ENCODE data around the gene DUOX1.

DUOX1 gene

GRCh38 chr15:45164914-45165313 is 35.1 kb downstream of the DUOX1 start:
- no peaks in the 10 kb centered on the region for H4K20me1 ChIP-seq (ENCODE audit: insufficient read depth, low read length, poor library complexity, severe bottlenecking)
- no peak overlapping the region for H3K4me3 ChIP-seq (ENCODE audit: low read length, poor library complexity, severe bottlenecking)
- H3K79me2 ChIP-seq (ENCODE audit: insufficient read depth, low read length): peaks cover 15% of the 10 kb centered on the region
- peaks cover 27% of the 10 kb centered on the region for H3K4me1 ChIP-seq (ENCODE audit: insufficient read depth, low read length, poor library complexity, severe bottlenecking)
- no peaks in the 10 kb centered on the region for H3K9me2 ChIP-seq (replicated peaks; ENCODE audit: low read depth, low read length)
- no peak for TF ChIP-seq CTCF (conservative IDR thresholded peaks at IDR 0.05; ENCODE audit: low read length)
- no peak for TF ChIP-seq EZH2phosphoT487 (IDR thresholded peaks at IDR 0.05; ENCODE audit: borderline replicate concordance)
- no peak overlapping the region for H2AFZ ChIP-seq (ENCODE audit: low read length)
- no peaks in the 10 kb centered on the region for H3K27me3 ChIP-seq (ENCODE audit: insufficient read depth, low read length, poor library complexity, severe bottlenecking)
- no peaks in the 10 kb centered on the region; the same call in 1 of the 2 replicates for H3K36me3 ChIP-seq (ENCODE audit: insufficient read depth, low read length)
- peak overlapping the region; percentile 98 for H3K9ac ChIP-seq (ENCODE audit: low read depth, low read length, poor library complexity, severe bottlenecking)
- H3F3A ChIP-seq (ENCODE audit: low read depth): no peaks in the 10 kb centered on the region
- H3K4me2 ChIP-seq (ENCODE audit: low read depth, low read length, poor library complexity, severe bottlenecking): peak overlapping the region; percentile 89
- no peaks in the 10 kb centered on the region for H3K9me3 ChIP-seq (ENCODE audit: insufficient read depth, low read depth, low read length)

- H3F3A ChIP-seq (ENCODE audit: low read depth): no peaks in the 10 kb centered on the region
- no peaks in the 10 kb centered on the region for H3K9me3 ChIP-seq (ENCODE audit: insufficient read depth, low read depth, low read length)
- peak overlapping the region; percentile 89 for H3K4me2 ChIP-seq (ENCODE audit: low read depth, low read length, poor library complexity, severe bottlenecking)
- no peaks in the 10 kb centered on the region for H3K27me3 ChIP-seq (ENCODE audit: insufficient read depth, low read length, poor library complexity, severe bottlenecking)
- no peaks in the 10 kb centered on the region; the same call in 1 of the 2 replicates for H3K36me3 ChIP-seq (ENCODE audit: insufficient read depth, low read length)
- H4K20me1 ChIP-seq (ENCODE audit: insufficient read depth, low read length, poor library complexity, severe bottlenecking): no peaks in the 10 kb centered on the region
- TF ChIP-seq EZH2phosphoT487 (IDR thresholded peaks at IDR 0.05; ENCODE audit: borderline replicate concordance) (no peak), CTCF (conservative IDR thresholded peaks at IDR 0.05; ENCODE audit: low read length) (no peak)
- no peak overlapping the region for H2AFZ ChIP-seq (ENCODE audit: low read length)
- no peaks in the 10 kb centered on the region for H3K9me2 ChIP-seq (replicated peaks; ENCODE audit: low read depth, low read length)
- peak overlapping the region; percentile 81 for H3K4me3 ChIP-seq (ENCODE audit: low read length, poor library complexity, severe bottlenecking)
- H3K9ac ChIP-seq (ENCODE audit: low read depth, low read length, poor library complexity, severe bottlenecking): peak overlapping the region; percentile 98
- H3K79me2 ChIP-seq (ENCODE audit: insufficient read depth, low read length): peaks cover 15% of the 10 kb centered on the region
- peaks cover 27% of the 10 kb centered on the region for H3K4me1 ChIP-seq (ENCODE audit: insufficient read depth, low read length, poor library complexity, severe bottlenecking)
Observed at GRCh38 chr15:45165536-45165935, 35.7 kb downstream of the DUOX1 start.

- H3K9me2 ChIP-seq (replicated peaks; ENCODE audit: low read depth, low read length): no peaks in the 10 kb centered on the region
Observed at GRCh38 chr15:45166834-45167630, 37.2 kb downstream of the DUOX1 start.

More at GRCh38 chr15:45166834-45167630, 37.2 kb downstream of the DUOX1 start:
- peak overlapping the region; percentile 42 for H2AFZ ChIP-seq (ENCODE audit: low read length)
- peak overlapping the region; percentile 89 for H3K4me2 ChIP-seq (ENCODE audit: low read depth, low read length, poor library complexity, severe bottlenecking)
- peaks cover 15% of the 10 kb centered on the region for H3K79me2 ChIP-seq (ENCODE audit: insufficient read depth, low read length)
- TF ChIP-seq EZH2phosphoT487 (IDR thresholded peaks at IDR 0.05; ENCODE audit: borderline replicate concordance) (no peak), CTCF (conservative IDR thresholded peaks at IDR 0.05; ENCODE audit: low read length) (peak; percentile 70)
- no peaks in the 10 kb centered on the region for H3K9me3 ChIP-seq (ENCODE audit: insufficient read depth, low read depth, low read length)
- H3F3A ChIP-seq (ENCODE audit: low read depth): no peaks in the 10 kb centered on the region
- peaks cover 12% of the 10 kb centered on the region; the same call in 1 of the 2 replicates for H3K36me3 ChIP-seq (ENCODE audit: insufficient read depth, low read length)
- peak overlapping the region; percentile 81 for H3K4me3 ChIP-seq (ENCODE audit: low read length, poor library complexity, severe bottlenecking)
- H3K4me1 ChIP-seq (ENCODE audit: insufficient read depth, low read length, poor library complexity, severe bottlenecking): peaks cover 27% of the 10 kb centered on the region
- H4K20me1 ChIP-seq (ENCODE audit: insufficient read depth, low read length, poor library complexity, severe bottlenecking): no peaks in the 10 kb centered on the region
- H3K27me3 ChIP-seq (ENCODE audit: insufficient read depth, low read length, poor library complexity, severe bottlenecking): no peaks in the 10 kb centered on the region
- peak overlapping the region; percentile 98 for H3K9ac ChIP-seq (ENCODE audit: low read depth, low read length, poor library complexity, severe bottlenecking)
